GM10847 (cell line): Measurements from ENCODE around the gene SYNCRIP.

ENCODE experiments used
- POLR2A ChIP-seq: IDR thresholded peaks from 2 replicates; pipeline ENCODE4 v1.6.1; 2011; ENCODE audit not compliant: insufficient read length; ENCODE audit errors: extremely low read depth

The SYNCRIP gene

GRCh38 chr6:85642774-85643536 lies at the start of gene SYNCRIP:
TSS of gene SYNCRIP (minus strand) at chr6:85642886. CDS start at chr6:85641439, 1,447 bp downstream.
- peak; percentile 89 for TF ChIP-seq POLR2A

GRCh38 chr6:85691478-85691877 lies 48.8 kb upstream of the SYNCRIP start:
- no peak for TF ChIP-seq POLR2A

- TF ChIP-seq POLR2A: no peak
These were observed 47.4 kb upstream of the SYNCRIP start for GRCh38 chr6:85690071-85690470.

GRCh38 chr6:85685713-85686112 lies 43.0 kb upstream of the SYNCRIP start:
- no peak for TF ChIP-seq POLR2A

GRCh38 chr6:85684809-85685171 lies 42.1 kb upstream of the SYNCRIP start:
- no peak for TF ChIP-seq POLR2A

GRCh38 chr6:85684133-85684808 lies 41.6 kb upstream of the SYNCRIP start:
- TF ChIP-seq POLR2A: no peak

- TF ChIP-seq POLR2A: no peak
These were observed 37.7 kb upstream of the SYNCRIP start for GRCh38 chr6:85680388-85680787.

GRCh38 chr6:85679445-85680123 lies 36.9 kb upstream of the SYNCRIP start:
- TF ChIP-seq POLR2A: no peak

GRCh38 chr6:85678602-85679444 lies 36.1 kb upstream of the SYNCRIP start:
- peak; percentile 100 for TF ChIP-seq POLR2A

- TF ChIP-seq POLR2A: no peak
These were observed 35.4 kb upstream of the SYNCRIP start for GRCh38 chr6:85678026-85678601.

- TF ChIP-seq POLR2A: no peak
These were observed 34.7 kb upstream of the SYNCRIP start for GRCh38 chr6:85677234-85677956.

- TF ChIP-seq POLR2A: no peak
These were observed 33.5 kb upstream of the SYNCRIP start for GRCh38 chr6:85676086-85676729.

GRCh38 chr6:85675030-85675819 lies 32.5 kb upstream of the SYNCRIP start:
- TF ChIP-seq POLR2A: no peak

GRCh38 chr6:85674604-85675003 lies 31.9 kb upstream of the SYNCRIP start:
- TF ChIP-seq POLR2A: no peak
